Anterior cingulate cortex (tissue), 58 donors: ENCODE data around the gene TP53AIP1.

ENCODE experiments used
- DNase-seq, 58 donors: peaks; one replicate each; lab custom pipeline; 2025; lab: John Stamatoyannopoulos, UW

The TP53AIP1 gene

GRCh38 chr11:128893578-128894285 is 48.9 kb downstream of the TP53AIP1 start:
- DNase-seq: no peak

GRCh38 chr11:128892866-128893565 is 49.7 kb downstream of the TP53AIP1 start:
- DNase-seq: no peak

DNA sequence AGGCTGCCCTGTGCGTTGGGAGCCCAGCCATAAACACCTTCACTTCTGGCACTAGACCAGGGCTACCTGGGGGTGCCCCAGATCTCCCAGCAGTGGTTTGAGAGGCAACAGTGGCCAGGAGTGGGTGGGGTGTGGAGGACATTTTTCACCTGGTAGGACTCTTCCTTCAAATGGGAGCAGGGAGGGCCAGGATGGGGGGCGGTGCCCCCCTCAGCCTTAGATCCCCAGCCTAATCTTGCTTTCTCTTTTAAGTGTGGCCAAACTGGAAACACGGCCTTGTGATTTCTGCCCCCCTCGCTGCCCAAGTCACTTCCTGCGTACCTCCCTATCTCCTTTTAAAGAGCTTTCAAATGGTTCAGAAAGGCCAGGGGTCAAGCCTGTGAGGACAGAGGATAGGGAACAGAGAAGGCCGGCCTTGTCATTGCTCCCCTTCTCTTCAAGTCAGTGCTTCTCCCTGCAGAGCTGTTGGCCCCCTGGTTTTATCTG is 50.7 kb downstream of the TP53AIP1 start:
- no peak for DNase-seq

DNA sequence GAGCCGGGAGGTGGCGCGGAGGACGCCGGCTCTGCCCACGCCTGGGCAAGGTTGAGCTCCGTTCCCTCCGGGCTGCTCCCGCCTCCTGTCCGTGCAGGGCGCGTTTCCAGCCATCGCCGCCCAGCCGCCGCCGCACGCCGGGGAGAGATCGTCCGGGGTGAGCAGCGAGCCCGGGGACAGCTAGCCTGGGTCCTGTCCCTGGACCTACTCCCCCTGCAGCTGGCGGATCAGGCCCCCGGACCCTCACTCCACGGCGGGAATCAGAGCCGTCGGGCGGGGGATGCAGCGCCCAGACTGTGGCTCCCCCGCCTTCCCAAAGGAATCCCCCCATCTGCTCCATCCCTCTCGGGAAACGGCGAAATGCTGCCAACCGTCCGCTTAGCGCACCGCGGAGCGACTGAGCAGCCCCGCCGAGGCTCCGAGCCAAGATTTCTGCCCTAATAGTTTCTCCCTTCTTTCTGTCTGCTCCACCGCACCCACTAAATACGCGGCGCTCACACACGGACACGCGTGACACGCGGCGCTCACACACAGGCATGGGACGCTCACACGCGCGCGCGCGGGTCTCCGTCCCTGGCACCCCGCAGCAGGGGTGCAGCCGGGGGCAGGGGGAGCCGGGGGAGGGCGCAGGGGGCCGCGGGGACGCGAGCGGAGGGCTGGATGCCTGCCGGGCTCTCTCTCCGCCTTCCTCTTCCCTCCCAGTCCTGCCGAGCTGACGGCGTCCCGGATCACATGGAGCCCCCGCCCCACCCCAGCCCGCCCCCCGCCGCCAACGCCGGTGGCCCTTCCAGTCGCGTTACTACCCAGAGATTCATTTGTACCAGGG is 51.9 kb downstream of the TP53AIP1 start, which contains the start of gene KCNJ5:
Gene KCNJ5 (plus strand): TSS at position 814 of the 826 bp plus-strand sequence. CDS start 19,918 bp downstream, outside the sequence.
- peak in 24 of 58 donors; percentile 13 to 61 (median 32) for DNase-seq

DNA sequence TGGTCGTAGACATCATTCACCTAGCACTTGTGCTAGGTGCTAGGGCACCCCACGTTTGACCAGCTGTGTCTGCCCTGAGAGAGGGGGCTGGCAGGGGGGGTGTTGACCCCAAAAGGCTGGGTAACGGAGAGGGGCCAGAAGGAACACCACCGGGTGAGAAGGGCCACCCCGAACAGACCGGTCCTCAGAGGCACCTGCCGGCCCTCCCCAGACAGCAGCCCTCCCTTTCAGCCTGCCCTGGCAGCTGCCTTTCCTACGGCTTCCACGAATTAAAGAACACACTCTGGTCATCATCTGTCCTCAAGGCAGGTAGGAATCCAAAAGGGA is 52.5 kb downstream of the TP53AIP1 start:
- DNase-seq: no peak

- no peak for DNase-seq
Observed at GRCh38 chr11:128889657-128890213, 52.9 kb downstream of the TP53AIP1 start.

GRCh38 chr11:128888034-128888985 is 54.4 kb downstream of the TP53AIP1 start:
- no peak for DNase-seq

- DNase-seq: no peak
Observed at GRCh38 chr11:128886406-128887124, 56.1 kb downstream of the TP53AIP1 start.
